CD4-positive, CD25-positive, alpha-beta regulatory T cell (primary cell): Measurements from ENCODE around the gene ONECUT2. TPM values are rescaled to one million over a fixed set of nuclear protein-coding genes. Genes with fewer than 3 reads are reported as not detected.
"Not testable (repeated sequence)": the region's sequence is repeated elsewhere in the genome, so short reads cannot be mapped to it uniquely, and the experiment has no call there.

Source experiments
- ATAC-seq, 2 donors: fragments of 150-1000 bp; cut with Tn5 transposase; one replicate each; pipeline ENCODE4 v1.10.0; 2021; ENCODE audit warnings: low read depth in 2 of 2, moderate number of reproducible peaks in 2 of 2, moderate library complexity in 1 of 2
- DNase-seq, 3 donors: peaks; one replicate each; pipeline versions ENCODE4 v3.0.0 to v3.0.0-alpha.2; 2012 to 2022; ENCODE audit warnings: mixed read lengths in 1 of 3
- H3K27ac ChIP-seq: one replicate; pipeline ENCODE4 v1.7.0; 2013; ENCODE audit warnings: mild to moderate bottlenecking, low read length; ENCODE audit not compliant: insufficient read depth, poor library complexity, severe bottlenecking
- H3K27me3 ChIP-seq: one replicate; pipeline ENCODE4 v1.7.0; 2013; ENCODE audit warnings: low read length; ENCODE audit not compliant: control insufficient read depth, insufficient read depth
- H3K36me3 ChIP-seq: one replicate; pipeline ENCODE4 v1.7.0; 2013; ENCODE audit warnings: mild to moderate bottlenecking, low read length, moderate library complexity; ENCODE audit not compliant: control insufficient read depth, insufficient read depth
- H3K4me1 ChIP-seq: 2 replicates; pipeline ENCODE4 v1.7.0; 2013; ENCODE audit warnings: mild to moderate bottlenecking, low read length; ENCODE audit not compliant: insufficient read depth, control insufficient read depth, poor library complexity, severe bottlenecking
- H3K4me3 ChIP-seq: one replicate; pipeline ENCODE4 v1.7.0; 2013; ENCODE audit warnings: low read depth, mild to moderate bottlenecking, low read length, moderate library complexity
- H3K9me3 ChIP-seq, 2 experiments: 1 replicate in 1 of 2; 2 replicates in 1 of 2; pipeline ENCODE4 v1.7.0; 2013; ENCODE audit warnings: low read length in 2 of 2, mild to moderate bottlenecking in 1 of 2, moderate library complexity in 1 of 2; ENCODE audit not compliant: control insufficient read depth in 2 of 2
- H3K27ac Mint-ChIP-seq, 3 donors: one replicate each; pipeline ENCODE4 v1.8.0; 2020 to 2022; ENCODE audit warnings: mild to moderate bottlenecking in 3 of 3, mixed read lengths in 3 of 3, moderate library complexity in 2 of 3
- H3K27me3 Mint-ChIP-seq: one replicate; pipeline ENCODE4 v1.8.0; 2022; ENCODE audit warnings: mild to moderate bottlenecking, mixed read lengths
- H3K36me3 Mint-ChIP-seq: one replicate; pipeline ENCODE4 v1.8.0; 2020; ENCODE audit warnings: mixed read lengths
- H3K4me1 Mint-ChIP-seq, 4 donors: one replicate each; pipeline ENCODE4 v1.8.0; 2020 to 2022; ENCODE audit warnings: mixed read lengths in 4 of 4, mild to moderate bottlenecking in 1 of 4
- H3K4me3 Mint-ChIP-seq, 4 donors: one replicate each; pipeline ENCODE4 v1.8.0; 2020 to 2022; ENCODE audit warnings: mild to moderate bottlenecking in 4 of 4, mixed read lengths in 4 of 4, moderate library complexity in 3 of 4
- H3K9me3 Mint-ChIP-seq, 7 donors: one replicate each; pipeline ENCODE4 v1.8.0; 2020 to 2022; ENCODE audit warnings: mixed read lengths in 7 of 7, mild to moderate bottlenecking in 3 of 7, moderate library complexity in 2 of 7
- polyA plus RNA-seq, 4 donors: library from polyadenylated mRNA; unstranded; fragments of 300-500 nt; fragmentation: Illumina TruSeq; gene quantifications; one replicate each; pipeline ENCODE4 v1.2.3, GENCODE V29; 2021
- total RNA-seq: library from RNA; stranded (reverse); gene quantifications from one replicate; pipeline ENCODE4 v1.2.3, GENCODE V29; 2022

Gene ONECUT2
- total RNA-seq (not detected), polyA plus RNA-seq (not detected)

GRCh38 chr18:57434536-57435494, at the start of gene ONECUT2:
ONECUT2 (plus strand) TSS chr18:57435374; CDS start chr18:57435717, 343 bp downstream.
- ATAC-seq: peak; percentile 74 to 76
- Histone ChIP-seq H3K36me3 (no peaks in the 10 kb centered on the region), H3K9me3 (peaks cover under 1 to 10% of the 10 kb centered on the region in 2 experiments), H3K27ac (no peak within 1 kb of the TSS), H3K27me3 (peaks cover 40% of the 10 kb centered on the region), H3K4me1 (peaks cover 51% of the 10 kb centered on the region), H3K4me3 (peak within 1 kb of the TSS; percentile 43)
- H3K36me3 Mint-ChIP-seq: no peaks in the 10 kb centered on the region
- DNase-seq: peak; percentile 47 to 79 (median 56)
- peaks cover 92% of the 10 kb centered on the region for H3K27me3 Mint-ChIP-seq
- H3K4me1 Mint-ChIP-seq: peaks cover under 1 to 60% (median 24%) of the 10 kb centered on the region in 4 donors
- peaks cover 0 to 17% (median 5%) of the 10 kb centered on the region in 7 donors for H3K9me3 Mint-ChIP-seq
- H3K4me3 Mint-ChIP-seq: peak within 1 kb of the TSS; percentile 71 to 81 (median 81)
- H3K27ac Mint-ChIP-seq: no peak within 1 kb of the TSS

GRCh38 chr18:57389271-57389670, 45.9 kb upstream of the ONECUT2 start:
- H3K36me3 Mint-ChIP-seq: no peaks in the 10 kb centered on the region

GRCh38 chr18:57390044-57390443, 45.1 kb upstream of the ONECUT2 start:
- no peaks in the 10 kb centered on the region for H3K9me3 ChIP-seq
- DNase-seq (no peak), ATAC-seq (no peak)
- no peaks in the 10 kb centered on the region for H3K4me1 ChIP-seq
- H3K27ac Mint-ChIP-seq: no peak overlapping the region
- peaks cover 0 to 6% (median 4%) of the 10 kb centered on the region in 7 donors for H3K9me3 Mint-ChIP-seq
- no peaks in the 10 kb centered on the region for H3K36me3 ChIP-seq
- H3K27me3 ChIP-seq: no peaks in the 10 kb centered on the region
- no peaks in the 10 kb centered on the region for H3K36me3 Mint-ChIP-seq
- no peak overlapping the region for H3K27ac ChIP-seq
- H3K4me1 Mint-ChIP-seq: no peaks in the 10 kb centered on the region
- H3K4me3 Mint-ChIP-seq: no peak overlapping the region
- no peak overlapping the region for H3K4me3 ChIP-seq
- peaks cover 8% of the 10 kb centered on the region for H3K27me3 Mint-ChIP-seq

More at GRCh38 chr18:57389271-57389670, 45.9 kb upstream of the ONECUT2 start:
- H3K9me3 Mint-ChIP-seq: peaks cover 0 to 5% (median 4%) of the 10 kb centered on the region in 7 donors
- peaks cover 4% of the 10 kb centered on the region for H3K27me3 Mint-ChIP-seq
- H3K4me1 Mint-ChIP-seq: no peaks in the 10 kb centered on the region
- Histone ChIP-seq H3K36me3 (no peaks in the 10 kb centered on the region), H3K9me3 (no peaks in the 10 kb centered on the region), H3K27ac (no peak overlapping the region), H3K4me3 (no peak overlapping the region), H3K4me1 (no peaks in the 10 kb centered on the region), H3K27me3 (no peaks in the 10 kb centered on the region)
- no peak overlapping the region for H3K4me3 Mint-ChIP-seq
- ATAC-seq (no peak), DNase-seq (no peak)
- H3K27ac Mint-ChIP-seq: no peak overlapping the region

- ATAC-seq, H3K9me3 ChIP-seq, H3K4me1 Mint-ChIP-seq, H3K27me3 ChIP-seq, H3K36me3 ChIP-seq, H3K27ac Mint-ChIP-seq, H3K27ac ChIP-seq, H3K4me1 ChIP-seq, DNase-seq, H3K36me3 Mint-ChIP-seq, H3K4me3 ChIP-seq, H3K4me3 Mint-ChIP-seq: not testable (repeated sequence)
- peaks cover 17% of the 10 kb centered on the region for H3K27me3 Mint-ChIP-seq
- peaks cover 0 to 14% (median 5%) of the 10 kb centered on the region in 7 donors for H3K9me3 Mint-ChIP-seq
These were observed 40.4 kb upstream of the ONECUT2 start for GRCh38 chr18:57394749-57395148.

GRCh38 chr18:57396831-57397230, 38.3 kb upstream of the ONECUT2 start:
- DNase-seq, H3K4me1 ChIP-seq, H3K4me3 ChIP-seq, H3K36me3 Mint-ChIP-seq, H3K4me3 Mint-ChIP-seq, H3K36me3 ChIP-seq, H3K4me1 Mint-ChIP-seq, H3K9me3 ChIP-seq, ATAC-seq, H3K27ac Mint-ChIP-seq, H3K27me3 ChIP-seq, H3K27ac ChIP-seq: not testable (repeated sequence)
- peaks cover 17% of the 10 kb centered on the region for H3K27me3 Mint-ChIP-seq
- H3K9me3 Mint-ChIP-seq: peaks cover 0 to 14% (median 5%) of the 10 kb centered on the region in 7 donors

GRCh38 chr18:57397440-57398132, 37.6 kb upstream of the ONECUT2 start:
- no peaks in the 10 kb centered on the region for H3K36me3 Mint-ChIP-seq
- no peak overlapping the region for H3K27ac Mint-ChIP-seq
- DNase-seq (no peak), ATAC-seq (no peak)
- H3K4me3 Mint-ChIP-seq: no peak overlapping the region
- H3K36me3 ChIP-seq: no peaks in the 10 kb centered on the region
- H3K4me1 ChIP-seq: no peaks in the 10 kb centered on the region
- no peaks in the 10 kb centered on the region for H3K4me1 Mint-ChIP-seq
- H3K27me3 ChIP-seq: no peaks in the 10 kb centered on the region
- peaks cover 0 to 14% (median 3%) of the 10 kb centered on the region in 7 donors for H3K9me3 Mint-ChIP-seq
- no peak overlapping the region for H3K27ac ChIP-seq
- H3K27me3 Mint-ChIP-seq: peaks cover 17% of the 10 kb centered on the region
- H3K4me3 ChIP-seq: no peak overlapping the region
- no peaks in the 10 kb centered on the region for H3K9me3 ChIP-seq

- DNase-seq: no peak
- H3K9me3 Mint-ChIP-seq: peaks cover 0 to 5% (median 2%) of the 10 kb centered on the region in 7 donors
These were observed 30.8 kb upstream of the ONECUT2 start for GRCh38 chr18:57404345-57404744.

More at GRCh38 chr18:57404345-57404744, 30.8 kb upstream of the ONECUT2 start:
- no peaks in the 10 kb centered on the region for H3K4me1 ChIP-seq
- no peaks in the 10 kb centered on the region for H3K9me3 ChIP-seq
- Mint-ChIP-seq H3K27me3 (peaks cover 6% of the 10 kb centered on the region), H3K36me3 (no peaks in the 10 kb centered on the region), H3K4me1 (no peaks in the 10 kb centered on the region), H3K27ac (no peak overlapping the region), H3K4me3 (no peak overlapping the region)
- no peaks in the 10 kb centered on the region for H3K27me3 ChIP-seq
- no peak for ATAC-seq
- H3K27ac ChIP-seq: no peak overlapping the region
- no peaks in the 10 kb centered on the region for H3K36me3 ChIP-seq
- no peak overlapping the region for H3K4me3 ChIP-seq
